Measurements from ENCODE around the gene BCKDK.
"Not testable (repeated sequence)": the region's sequence is repeated elsewhere in the genome, so short reads cannot be mapped to it uniquely, and the experiment has no call there.

The BCKDK gene

GRCh38 chr16:31129568-31130335, 21.6 kb downstream of the BCKDK start:
- DNase-seq, result no peak

- DNase-seq, result no peak
Measured at GRCh38 chr16:31130336-31130891, 22.2 kb downstream of the BCKDK start.

DNA sequence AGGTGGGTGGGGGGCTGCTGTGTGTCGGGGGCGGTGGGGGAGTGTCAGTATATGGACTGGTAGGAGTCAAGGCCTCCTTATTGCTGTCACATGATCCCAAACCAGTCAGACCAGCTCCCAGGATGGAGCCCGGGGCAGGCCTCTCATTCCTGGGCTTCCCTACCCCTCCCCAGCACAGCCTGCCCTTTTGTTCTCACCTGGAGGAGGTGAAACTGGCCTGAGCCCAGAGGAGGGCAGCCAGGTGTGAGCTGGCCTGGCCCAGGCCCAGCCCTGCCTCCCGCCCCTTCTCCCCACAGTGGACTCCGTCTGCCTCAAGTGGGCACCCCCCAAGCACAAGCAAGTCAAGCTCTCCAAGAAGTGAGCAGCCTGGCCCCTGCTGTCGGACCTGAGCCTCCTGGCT, 22.7 kb downstream of the BCKDK start:
- no peak for DNase-seq

DNA sequence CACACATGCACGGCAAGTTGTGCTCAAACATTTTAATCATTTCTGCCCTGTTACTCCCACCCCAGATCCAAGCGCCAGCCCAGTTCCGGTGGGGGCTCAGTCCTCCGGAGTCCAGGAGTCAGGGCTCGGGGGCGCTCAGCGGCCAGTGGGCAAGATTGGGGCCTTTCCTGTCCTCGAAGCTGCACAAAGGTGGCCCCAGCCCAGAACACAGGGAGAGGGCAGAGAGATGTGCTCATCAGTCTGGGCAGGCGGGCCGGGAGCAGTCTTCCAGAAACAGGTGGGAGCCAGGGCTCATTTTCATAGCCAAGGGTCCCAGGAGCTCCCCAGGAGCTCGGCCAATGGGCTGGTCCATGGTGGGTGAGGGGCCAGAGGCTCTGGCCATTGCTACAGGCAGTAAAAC, 23.2 kb downstream of the BCKDK start:
- DNase-seq, result no peak

DNA sequence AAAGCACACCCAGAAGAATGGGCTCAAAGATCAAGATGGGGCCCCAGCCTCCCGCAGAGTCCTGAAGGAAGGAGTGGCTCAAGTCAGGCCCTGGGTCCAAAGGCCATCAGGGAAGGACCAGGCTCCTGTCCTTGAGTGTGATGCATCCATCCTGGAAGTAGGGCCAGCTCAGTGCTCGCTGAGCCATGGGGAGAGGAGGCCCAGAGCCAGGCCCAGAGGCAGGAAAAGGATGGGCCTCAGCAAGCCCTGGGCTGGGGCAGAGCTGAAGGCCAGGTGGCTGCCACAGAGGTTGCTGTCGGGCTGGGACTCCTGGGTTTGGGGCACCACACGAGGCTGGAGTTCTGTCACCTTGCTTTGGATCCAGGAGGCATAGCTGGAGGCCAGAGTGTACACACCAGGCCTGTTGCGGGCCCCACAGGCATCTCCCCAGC, 23.7 kb downstream of the BCKDK start:
- no peak for DNase-seq

- DNase-seq, result no peak
Measured at GRCh38 chr16:31132303-31132979, 24.3 kb downstream of the BCKDK start.

DNA sequence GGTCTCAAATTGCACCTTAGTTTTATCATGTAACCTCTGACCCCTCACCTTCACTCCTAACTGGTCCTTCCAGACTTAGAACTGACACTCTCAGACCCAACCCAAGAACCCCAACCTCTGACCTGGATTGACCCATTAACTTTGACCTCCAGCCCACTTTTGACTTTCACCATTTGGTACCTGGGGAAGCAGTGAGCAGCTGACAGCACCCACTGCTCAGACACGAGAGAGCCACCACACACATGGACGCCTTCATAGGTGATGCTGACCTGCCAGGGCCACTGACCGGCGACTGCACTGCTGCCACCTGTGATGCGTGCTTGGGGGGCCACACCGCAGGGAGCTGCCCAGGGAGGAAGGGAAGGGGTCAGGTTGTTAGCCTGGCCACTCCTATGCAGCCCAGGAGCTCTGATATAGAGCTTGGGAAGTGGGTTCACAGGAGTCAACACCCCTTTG, 24.9 kb downstream of the BCKDK start:
- DNase-seq, result no peak

DNA sequence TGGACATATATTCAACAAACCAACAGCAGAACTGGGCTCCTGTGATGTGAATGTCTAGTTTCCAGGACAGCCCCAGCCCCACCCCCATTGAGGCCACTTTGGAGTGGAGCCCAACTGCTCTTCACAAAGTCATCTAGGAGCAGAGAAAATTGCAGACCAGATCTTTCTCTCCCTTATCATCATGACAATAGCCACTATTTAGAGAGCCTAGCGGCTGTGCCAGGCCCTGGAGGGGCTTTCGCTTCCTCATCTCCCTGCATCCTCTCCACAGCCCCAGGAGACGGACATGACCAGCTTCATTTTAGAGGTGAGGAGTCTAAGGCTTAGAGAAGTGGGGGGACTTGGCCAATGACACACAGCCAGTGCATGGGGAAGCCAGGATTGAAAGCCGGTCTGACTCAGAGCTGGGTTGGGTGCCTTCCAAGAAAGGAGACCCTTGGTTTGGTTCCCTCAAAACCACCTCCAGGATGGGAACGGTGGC, 25.9 kb downstream of the BCKDK start:
- no peak for DNase-seq

DNA sequence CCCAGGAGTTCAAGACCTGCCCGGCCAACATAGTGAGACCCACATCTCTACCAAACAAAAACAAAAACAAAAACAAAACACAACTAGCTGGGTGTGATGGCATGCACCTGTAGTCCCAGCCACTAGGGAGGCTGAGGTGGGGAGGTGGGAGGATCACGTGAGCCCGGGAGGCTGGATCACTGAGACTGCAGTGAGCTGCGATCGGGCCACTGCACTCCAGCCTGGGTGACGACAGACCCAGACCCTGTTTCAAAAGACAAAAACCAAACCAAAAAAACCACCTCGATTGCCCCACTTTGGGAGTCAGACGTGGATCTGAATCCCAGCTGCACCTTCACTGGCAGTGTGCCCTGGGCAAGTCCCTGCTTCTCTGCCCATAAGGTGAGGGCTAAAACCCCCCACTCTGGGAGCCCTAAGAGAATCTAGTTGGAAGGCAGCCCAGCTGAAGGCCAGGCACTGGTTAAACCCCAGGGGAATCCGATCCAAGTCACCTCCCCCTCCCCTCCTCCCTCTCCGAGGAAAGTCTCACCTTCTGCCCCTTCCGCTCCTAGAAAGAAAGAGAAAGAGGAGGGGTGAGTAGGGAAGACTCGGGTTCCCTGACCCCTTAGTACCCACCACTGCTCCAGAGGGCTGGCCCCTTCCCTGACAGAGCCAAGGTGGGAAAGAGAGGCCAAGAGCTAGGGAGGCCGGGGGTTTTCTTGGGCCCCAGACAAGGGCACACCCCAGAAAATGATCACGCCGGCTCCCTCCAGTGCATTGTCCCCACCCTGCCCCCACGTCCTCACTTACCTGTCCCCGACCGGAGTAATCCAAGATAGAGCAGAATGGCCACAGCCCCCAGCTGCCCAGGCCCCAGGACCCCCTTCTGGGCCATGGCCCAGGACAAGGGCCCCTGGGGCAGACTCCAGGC, 26.7 kb downstream of the BCKDK start:
- no peak for DNase-seq

DNA sequence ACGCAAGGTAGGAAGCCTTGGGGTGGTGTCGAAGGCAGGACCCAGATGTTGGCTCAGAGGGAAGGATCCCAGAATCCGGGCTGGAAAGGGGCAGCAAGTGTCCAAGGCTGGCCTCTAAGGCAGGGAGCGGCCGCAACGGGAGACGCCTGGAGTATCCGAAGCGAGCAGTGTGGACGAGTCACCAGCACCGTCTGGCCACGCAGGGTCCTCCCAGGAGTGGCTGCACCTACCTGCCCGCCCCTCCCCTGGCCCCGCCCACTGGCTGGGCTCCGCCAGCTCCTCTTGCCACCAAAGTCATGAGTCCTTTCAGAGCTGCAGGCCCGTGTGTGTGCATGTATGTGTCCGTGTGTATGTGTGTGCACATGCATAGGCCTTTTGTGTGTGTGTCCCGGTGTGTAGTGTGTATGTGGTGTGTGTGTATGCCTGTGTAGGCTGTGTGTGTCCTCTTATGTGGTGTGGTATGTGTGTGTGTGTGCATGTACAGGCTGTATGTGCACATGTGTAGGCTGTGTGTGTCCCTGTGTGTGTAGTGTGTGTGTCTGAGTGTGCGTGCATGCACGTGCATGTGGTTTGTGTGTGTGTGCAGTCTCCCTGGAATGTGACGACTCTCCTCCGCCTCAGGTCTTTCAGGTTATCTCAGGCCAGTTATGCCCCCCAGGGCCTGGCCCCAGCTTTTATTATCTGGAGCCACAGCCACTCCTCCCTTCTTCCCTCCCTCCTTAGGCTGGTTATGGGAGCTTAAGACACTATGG, 27.5 kb downstream of the BCKDK start, which contains the start of gene PRSS8:
PRSS8 (minus strand) TSS at position 193 of the 752 bp plus-strand sequence. CDS start 229 bp downstream, outside the sequence.
- DNase-seq, result no peak

GRCh38 chr16:31136287-31136662, 28.1 kb downstream of the BCKDK start:
- no peak for DNase-seq

DNA sequence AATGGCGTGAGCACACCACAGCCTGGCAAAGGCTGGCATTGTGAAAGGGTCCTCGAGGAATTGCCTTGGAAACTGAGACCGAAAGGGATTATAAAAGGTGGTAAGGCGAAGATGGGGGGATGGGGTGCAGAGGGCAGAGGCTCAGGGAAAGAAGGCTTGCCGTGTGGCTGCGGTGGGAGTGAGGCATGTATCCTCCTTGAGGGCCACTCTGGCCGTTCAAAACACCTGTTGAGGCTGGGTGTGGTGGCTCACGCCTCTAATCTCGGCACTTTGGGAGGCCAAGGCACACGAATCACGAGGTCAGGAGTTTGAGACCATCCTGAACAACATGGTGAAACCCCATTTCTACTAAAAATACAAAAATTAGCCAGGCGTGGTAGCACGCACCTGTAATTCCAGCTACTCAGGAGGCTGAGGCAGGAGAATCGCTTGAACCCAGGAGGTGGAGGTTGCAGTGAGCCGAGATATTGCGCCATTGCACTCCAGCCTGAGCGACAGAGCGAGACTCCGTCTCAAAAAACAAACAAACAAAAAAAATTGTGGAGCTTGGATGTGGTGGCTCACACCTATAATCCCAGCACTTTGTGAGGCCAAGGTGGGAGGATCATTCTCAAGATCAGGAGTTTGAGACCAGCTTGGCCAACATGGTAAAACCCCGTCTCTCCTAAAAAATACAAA, 28.8 kb downstream of the BCKDK start:
- DNase-seq, result not testable (repeated sequence)

- no peak for DNase-seq
Measured at GRCh38 chr16:31138621-31139578, 30.7 kb downstream of the BCKDK start.

- DNase-seq, result not testable (repeated sequence)
Measured at GRCh38 chr16:31141071-31141469, 32.9 kb downstream of the BCKDK start.

GRCh38 chr16:31141489-31142108, 33.4 kb downstream of the BCKDK start:
- peak; percentile 33 for DNase-seq

DNA sequence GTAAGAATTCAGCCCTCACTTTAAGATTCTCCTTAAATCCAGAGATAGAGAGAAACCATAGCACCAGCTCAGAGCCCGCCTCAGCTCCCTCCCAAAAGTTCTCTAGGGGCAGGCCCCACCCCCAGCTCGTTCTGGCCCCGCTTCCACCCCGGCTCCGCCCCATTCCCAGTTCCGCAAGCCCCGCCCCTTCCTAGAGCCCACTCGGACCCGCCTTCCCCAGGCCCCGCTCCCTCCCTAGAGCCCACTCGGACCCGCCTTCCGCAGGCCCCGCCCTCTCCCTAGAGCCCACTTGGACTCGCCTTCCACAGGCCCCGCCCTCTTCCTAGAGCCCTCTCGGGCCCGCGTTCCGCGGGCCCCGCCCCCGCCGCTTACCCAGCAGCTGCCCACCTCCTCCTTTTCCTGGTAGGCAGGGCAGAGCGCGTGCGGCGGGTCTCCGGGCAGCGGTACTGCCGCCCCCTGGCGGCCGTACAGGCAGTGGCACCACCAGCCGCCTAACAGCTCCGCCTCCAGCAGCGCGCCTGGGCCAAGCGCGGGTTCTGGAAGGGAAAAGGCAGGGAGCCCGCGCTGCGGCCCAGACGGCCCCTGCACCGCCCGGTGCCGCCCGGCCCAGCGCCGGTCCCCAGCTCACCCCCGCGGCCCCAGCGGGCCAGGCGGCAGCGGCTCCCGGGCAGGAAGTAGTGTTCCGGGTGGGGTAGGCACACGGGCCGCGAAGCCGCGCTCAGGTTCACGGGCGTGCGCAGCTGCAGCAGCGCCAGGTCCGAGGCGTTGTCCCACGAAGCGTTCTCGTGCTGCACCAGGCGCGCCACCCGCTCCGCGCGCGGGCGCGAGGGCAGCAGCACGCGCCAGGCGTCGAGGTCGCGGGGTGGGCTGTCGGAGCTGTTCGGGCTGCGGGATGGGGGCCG, 34.2 kb downstream of the BCKDK start:
- peak; percentile 94 for DNase-seq

GRCh38 chr16:31143011-31143693, 35.0 kb downstream of the BCKDK start:
- no peak for DNase-seq

DNA sequence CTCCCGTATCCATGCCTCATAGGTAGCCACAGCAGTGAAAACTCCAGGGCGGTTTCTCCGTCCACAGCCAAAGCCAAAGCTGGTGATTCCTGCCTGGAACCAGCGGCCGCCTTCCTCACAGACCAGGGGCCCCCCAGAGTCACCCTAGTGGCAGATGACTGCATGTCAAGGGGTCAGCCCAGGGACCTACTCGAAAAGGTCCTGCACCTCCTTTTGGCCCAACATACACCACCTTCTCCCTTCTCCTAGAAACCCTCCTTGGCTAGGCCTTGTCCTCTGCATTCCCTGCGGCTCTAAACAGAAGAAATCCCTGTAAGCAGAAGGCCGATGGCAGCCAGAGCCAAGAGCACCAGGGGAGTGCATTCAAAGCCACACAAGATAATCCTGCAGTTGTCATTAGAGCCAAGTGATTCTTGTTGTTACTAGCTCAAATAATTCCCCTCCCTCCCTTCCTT, 35.5 kb downstream of the BCKDK start:
- no peak for DNase-seq

Data from activated T-cell treated with anti-CD3 and anti-CD28 coated beads, Interleukin-2, amount 50 U/mL, for 1 hour (primary cell).